Thymus (tissue), 11 donors: ENCODE measurements around the gene ASF1A. TPM values are rescaled to one million over a fixed set of nuclear protein-coding genes. Genes with fewer than 3 reads are reported as not detected.

Experiments used
- DNase-seq, 9 donors: peaks; one replicate each; pipeline ENCODE4 v3.0.0-alpha.2; 2013; ENCODE audit warnings: low spot score in 9 of 9, low read depth in 6 of 9, missing footprints in 1 of 9
- H3K27ac ChIP-seq, 2 donors: one replicate each; pipeline ENCODE4 v1.5.1; 2013; ENCODE audit warnings: control low read depth in 1 of 2, low read depth in 1 of 2, low read length in 1 of 2, mild to moderate bottlenecking in 1 of 2, moderate library complexity in 1 of 2
- H3K27me3 ChIP-seq, 2 donors: one replicate each; pipeline ENCODE4 v1.5.1; 2013; ENCODE audit warnings: low read length in 1 of 2; ENCODE audit not compliant: control insufficient read depth in 2 of 2, insufficient read depth in 1 of 2
- H3K36me3 ChIP-seq, 2 donors: one replicate each; pipeline ENCODE4 v1.5.1; 2013; ENCODE audit warnings: low read length in 1 of 2, mild to moderate bottlenecking in 1 of 2, moderate library complexity in 1 of 2; ENCODE audit not compliant: control insufficient read depth in 2 of 2, insufficient read depth in 2 of 2
- H3K4me1 ChIP-seq, 2 donors: one replicate each; pipeline ENCODE4 v1.5.1; 2013; ENCODE audit warnings: low read length in 2 of 2; ENCODE audit not compliant: control insufficient read depth in 2 of 2, insufficient read depth in 2 of 2
- H3K4me3 ChIP-seq, 2 donors: one replicate each; pipeline ENCODE4 v1.5.1; 2013; ENCODE audit warnings: low read length in 2 of 2, control low read depth in 1 of 2, mild to moderate bottlenecking in 1 of 2
- H3K9me3 ChIP-seq, 2 donors: one replicate each; pipeline ENCODE4 v1.5.1; 2013; ENCODE audit warnings: low read length in 1 of 2, mild to moderate bottlenecking in 1 of 2; ENCODE audit not compliant: control insufficient read depth in 2 of 2, insufficient read depth in 1 of 2
- WGBS: extraction: QIAGEN DNeasy Blood & Tissue Kit; methylation state at CpG from one replicate; pipeline ENCODE4 v1.1.7; 2013; 5-methylcytosine and 5-hydroxymethylcytosine counted together
- polyA plus RNA-seq: library from polyadenylated mRNA; stranded (reverse); fragments of 200-250 nt; gene quantifications from one replicate; pipeline ENCODE4 v1.2.3, GENCODE V29; 2013
- total RNA-seq: library from RNA; stranded (reverse); fragments of 120-200 nt; gene quantifications from one replicate; pipeline ENCODE4 v1.2.4, GENCODE V29; 2013
- donor health status: healthy.

ASF1A gene
- total and polyA plus RNA-seq, 2 donors: 39.8 to 41.4 TPM

- H3K4me3 ChIP-seq: peak within 1 kb of the TSS; percentile 77 to 94
- H3K27me3 ChIP-seq: no peaks in the 10 kb centered on the region
- H3K4me1 ChIP-seq: peaks cover 5% of the 10 kb centered on the region in 2 donors
- peaks cover 6 to 13% of the 10 kb centered on the region in 2 donors for H3K36me3 ChIP-seq
- under 1% methylated on average over 95 of the region's 95 CpGs for WGBS
- peak within 1 kb of the TSS; percentile 98 for H3K27ac ChIP-seq
- H3K9me3 ChIP-seq: no peaks in the 10 kb centered on the region
- DNase-seq: peak; percentile 65 to 94 (median 83)
Observed at GRCh38 chr6:118934461-118935330, 40.7 kb downstream of the ASF1A start, which contains the start of gene MCM9. Gene MCM9, minus strand, starts transcription at chr6:118935159. Its CDS starts 3,436 bp downstream, at chr6:118931723.

GRCh38 chr6:118935331-118935668 is 41.3 kb downstream of the ASF1A start:
- peaks cover 0 to 4% of the 10 kb centered on the region in 2 donors for H3K9me3 ChIP-seq
- 40% methylated on average over 1 of the region's 1 CpG for WGBS
- no peaks in the 10 kb centered on the region for H3K27me3 ChIP-seq
- H3K27ac ChIP-seq: peak overlapping the region; percentile 88 to 98
- H3K36me3 ChIP-seq: peaks cover 6 to 11% of the 10 kb centered on the region in 2 donors
- H3K4me1 ChIP-seq: peaks cover 5% of the 10 kb centered on the region in 2 donors
- no peak for DNase-seq
- H3K4me3 ChIP-seq: peak overlapping the region; percentile 77 to 94

GRCh38 chr6:118935978-118936703 is 42.2 kb downstream of the ASF1A start:
- DNase-seq: no peak
- Histone ChIP-seq H3K4me1 (peaks cover 5% of the 10 kb centered on the region in 2 donors), H3K36me3 (peaks cover 3 to 4% of the 10 kb centered on the region in 2 donors), H3K27me3 (no peaks in the 10 kb centered on the region), H3K27ac (no peak overlapping the region), H3K4me3 (no peak overlapping the region), H3K9me3 (peaks cover 0 to 11% of the 10 kb centered on the region in 2 donors)
- 88% methylated on average over 3 of the region's 3 CpGs for WGBS

- 97% methylated on average over 1 of the region's 1 CpG for WGBS
Observed at GRCh38 chr6:118939683-118940082, 45.7 kb downstream of the ASF1A start.

GRCh38 chr6:118940770-118941169 is 46.8 kb downstream of the ASF1A start:
- no peaks in the 10 kb centered on the region for H3K27me3 ChIP-seq
- no peaks in the 10 kb centered on the region for H3K4me1 ChIP-seq
- H3K27ac ChIP-seq: no peak overlapping the region
- no peak overlapping the region for H3K4me3 ChIP-seq
- no peaks in the 10 kb centered on the region for H3K36me3 ChIP-seq
- H3K9me3 ChIP-seq: peaks cover 0 to 11% of the 10 kb centered on the region in 2 donors
- WGBS: 97% methylated on average over 2 of the region's 2 CpGs
- DNase-seq: no peak

More at GRCh38 chr6:118939683-118940082, 45.7 kb downstream of the ASF1A start:
- DNase-seq: no peak
- no peak overlapping the region for H3K4me3 ChIP-seq
- no peaks in the 10 kb centered on the region for H3K36me3 ChIP-seq
- H3K9me3 ChIP-seq: peaks cover 0 to 11% of the 10 kb centered on the region in 2 donors
- no peaks in the 10 kb centered on the region for H3K27me3 ChIP-seq
- no peaks in the 10 kb centered on the region for H3K4me1 ChIP-seq
- H3K27ac ChIP-seq: no peak overlapping the region

- Histone ChIP-seq H3K9me3 (peaks cover 0 to 8% of the 10 kb centered on the region in 2 donors), H3K36me3 (no peaks in the 10 kb centered on the region), H3K27ac (no peak overlapping the region), H3K4me3 (no peak overlapping the region), H3K4me1 (no peaks in the 10 kb centered on the region), H3K27me3 (no peaks in the 10 kb centered on the region)
- DNase-seq: no peak
Observed at GRCh38 chr6:118945217-118945616, 51.3 kb downstream of the ASF1A start.

- Histone ChIP-seq H3K36me3 (no peaks in the 10 kb centered on the region), H3K27me3 (no peaks in the 10 kb centered on the region), H3K27ac (no peak overlapping the region), H3K9me3 (no peaks in the 10 kb centered on the region), H3K4me3 (no peak overlapping the region), H3K4me1 (no peaks in the 10 kb centered on the region)
- DNase-seq: no peak
- WGBS: 97% methylated on average over 2 of the region's 2 CpGs
Observed at GRCh38 chr6:118952683-118953082, 58.7 kb downstream of the ASF1A start.

- no peaks in the 10 kb centered on the region for H3K27me3 ChIP-seq
- H3K36me3 ChIP-seq: no peaks in the 10 kb centered on the region
- H3K4me1 ChIP-seq: no peaks in the 10 kb centered on the region
- H3K9me3 ChIP-seq: no peaks in the 10 kb centered on the region
- H3K27ac ChIP-seq: no peak overlapping the region
- 96% methylated on average over 2 of the region's 2 CpGs for WGBS
- no peak overlapping the region for H3K4me3 ChIP-seq
- DNase-seq: no peak
Observed at GRCh38 chr6:118953391-118953790, 59.4 kb downstream of the ASF1A start.
